ENCODE measurements around the gene IL1RAPL2. TPM values are rescaled to one million over a fixed set of nuclear protein-coding genes. Genes with fewer than 3 reads are reported as not detected.
"Not testable (repeated sequence)": the region's sequence is repeated elsewhere in the genome, so short reads cannot be mapped to it uniquely, and the experiment has no call there.

Gene IL1RAPL2
- total RNA-seq, 2 experiments from 2014 or later, result not detected

DNA sequence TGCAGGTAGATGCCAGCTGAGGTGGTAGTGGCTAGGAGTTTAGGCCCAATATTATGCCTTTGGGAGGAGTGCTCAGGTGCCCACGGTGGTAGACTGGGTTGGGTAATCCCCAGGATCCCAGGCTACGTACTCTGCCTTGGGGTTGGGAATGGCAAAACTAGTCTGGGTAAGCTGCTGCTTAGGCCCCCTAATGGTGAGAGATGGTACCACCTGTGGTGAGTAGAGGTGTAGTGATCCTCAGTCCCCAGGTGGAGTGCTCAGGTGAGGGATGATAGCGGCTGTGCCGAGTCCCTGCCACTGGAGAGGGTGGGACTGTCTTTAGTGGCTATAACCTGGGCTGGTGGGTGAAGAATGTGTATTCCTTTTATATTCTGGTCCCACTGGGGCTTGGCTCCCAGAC lies 75.2 kb downstream of the IL1RAPL2 start:
- Mint-ChIP-seq H3K9me3 (ENCODE audit: low read depth) (no peaks in the 10 kb centered on the region), H3K36me3 (no peaks in the 10 kb centered on the region), H3K4me3 (no peak overlapping the region), H3K4me1 (no peaks in the 10 kb centered on the region), H3K27ac (no peak overlapping the region), H3K27me3 (no peaks in the 10 kb centered on the region)
- DNase-seq, result no peak
- no peak for ATAC-seq
- CTCF ChIA-PET, result no interaction called here

GRCh38 chrX:104647084-104647483 lies 81.1 kb downstream of the IL1RAPL2 start:
- DNase-seq (no peak), ATAC-seq (no peak)
- Mint-ChIP-seq H3K4me3 (no peak overlapping the region), H3K9me3 (ENCODE audit: low read depth) (no peaks in the 10 kb centered on the region), H3K27me3 (no peaks in the 10 kb centered on the region), H3K27ac (no peak overlapping the region), H3K4me1 (no peaks in the 10 kb centered on the region), H3K36me3 (no peaks in the 10 kb centered on the region)
- CTCF ChIA-PET, result no interaction called here

DNA sequence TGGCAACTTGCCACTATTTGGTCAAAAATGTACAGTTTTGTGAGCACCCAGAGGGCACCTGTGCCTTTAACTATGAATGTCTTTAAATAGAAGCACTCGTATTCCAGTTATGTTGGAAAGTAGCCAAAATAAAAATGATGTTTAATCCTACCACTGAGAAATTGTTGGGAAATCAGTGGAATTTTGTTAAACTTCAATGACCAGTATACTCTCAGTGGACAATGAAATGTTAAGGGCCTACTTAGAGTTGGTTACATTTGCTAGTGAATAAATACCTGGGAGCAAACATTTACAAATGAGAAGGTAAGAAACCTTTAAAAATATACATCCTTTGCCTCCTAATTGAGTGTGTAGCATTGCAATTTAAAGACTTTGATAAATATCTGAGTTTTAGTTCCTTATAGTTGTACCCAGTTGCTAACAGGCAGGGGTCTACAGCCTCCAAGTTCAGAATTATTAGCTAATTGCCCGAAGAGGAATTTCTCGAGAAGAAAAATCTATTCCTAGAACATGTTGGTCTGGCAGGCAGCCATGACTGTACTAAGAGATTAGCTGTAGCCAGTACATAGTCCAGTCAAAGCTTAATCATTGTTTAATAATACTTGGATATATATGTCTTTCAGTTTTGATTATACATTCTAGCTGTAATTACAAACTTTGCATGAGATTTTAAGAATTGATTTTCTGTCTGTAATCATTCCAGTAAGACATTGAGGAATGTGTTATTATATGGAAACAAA lies 93.2 kb downstream of the IL1RAPL2 start:
- H3K36me3 Mint-ChIP-seq, result no peaks in the 10 kb centered on the region
- ATAC-seq (no peak), DNase-seq (no peak)
- CTCF ChIA-PET, result no interaction called here
- no peaks in the 10 kb centered on the region for H3K4me1 Mint-ChIP-seq
- no peak overlapping the region for H3K4me3 Mint-ChIP-seq
- no peaks in the 10 kb centered on the region for H3K9me3 Mint-ChIP-seq (ENCODE audit: low read depth)
- no peaks in the 10 kb centered on the region for H3K27me3 Mint-ChIP-seq
- H3K27ac Mint-ChIP-seq, result no peak overlapping the region

- ATAC-seq (no peak), DNase-seq (no peak)
- no peaks in the 10 kb centered on the region for H3K36me3 Mint-ChIP-seq
- H3K9me3 Mint-ChIP-seq (ENCODE audit: low read depth), result no peaks in the 10 kb centered on the region
- H3K27me3 Mint-ChIP-seq, result no peaks in the 10 kb centered on the region
- no peak overlapping the region for H3K27ac Mint-ChIP-seq
- H3K4me3 Mint-ChIP-seq, result no peak overlapping the region
- CTCF ChIA-PET, result no interaction called here
- H3K4me1 Mint-ChIP-seq, result no peaks in the 10 kb centered on the region
Measured at GRCh38 chrX:104660092-104660491, 94.1 kb downstream of the IL1RAPL2 start.

- H3K4me1 Mint-ChIP-seq, result no peaks in the 10 kb centered on the region
- H3K27me3 Mint-ChIP-seq, result no peaks in the 10 kb centered on the region
- ATAC-seq, result no peak
- no peak for DNase-seq
- H3K4me3 Mint-ChIP-seq, result no peak overlapping the region
- H3K27ac Mint-ChIP-seq, result no peak overlapping the region
- CTCF ChIA-PET, result no interaction called here
- H3K9me3 Mint-ChIP-seq (ENCODE audit: low read depth), result no peaks in the 10 kb centered on the region
- no peaks in the 10 kb centered on the region for H3K36me3 Mint-ChIP-seq
Measured at GRCh38 chrX:104662694-104663093, 96.7 kb downstream of the IL1RAPL2 start.

GRCh38 chrX:104665691-104666090 lies 99.7 kb downstream of the IL1RAPL2 start:
- ATAC-seq, result no peak
- H3K4me3 Mint-ChIP-seq, result no peak overlapping the region

GRCh38 chrX:104668550-104668949 lies 102.6 kb downstream of the IL1RAPL2 start:
- no peaks in the 10 kb centered on the region for H3K4me1 Mint-ChIP-seq
- CTCF ChIA-PET, result no interaction called here
- H3K9me3 Mint-ChIP-seq (ENCODE audit: low read depth), result no peaks in the 10 kb centered on the region
- no peak overlapping the region for H3K4me3 Mint-ChIP-seq
- ATAC-seq (no peak), DNase-seq (no peak)
- H3K27me3 Mint-ChIP-seq, result no peaks in the 10 kb centered on the region
- no peaks in the 10 kb centered on the region for H3K36me3 Mint-ChIP-seq
- no peak overlapping the region for H3K27ac Mint-ChIP-seq

More at GRCh38 chrX:104665691-104666090, 99.7 kb downstream of the IL1RAPL2 start:
- CTCF ChIA-PET, result no interaction called here
- H3K27ac Mint-ChIP-seq, result no peak overlapping the region
- no peaks in the 10 kb centered on the region for H3K27me3 Mint-ChIP-seq
- no peaks in the 10 kb centered on the region for H3K4me1 Mint-ChIP-seq
- H3K36me3 Mint-ChIP-seq, result no peaks in the 10 kb centered on the region
- H3K9me3 Mint-ChIP-seq (ENCODE audit: low read depth), result no peaks in the 10 kb centered on the region
- no peak for DNase-seq

- CTCF ChIA-PET, result no interaction called here
- DNase-seq, result no peak
- no peak for ATAC-seq
- Mint-ChIP-seq H3K36me3 (no peaks in the 10 kb centered on the region), H3K4me3 (no peak overlapping the region), H3K27me3 (no peaks in the 10 kb centered on the region), H3K9me3 (ENCODE audit: low read depth) (no peaks in the 10 kb centered on the region), H3K4me1 (no peaks in the 10 kb centered on the region), H3K27ac (no peak overlapping the region)
Measured at GRCh38 chrX:104669063-104669462, 103.1 kb downstream of the IL1RAPL2 start.

DNA sequence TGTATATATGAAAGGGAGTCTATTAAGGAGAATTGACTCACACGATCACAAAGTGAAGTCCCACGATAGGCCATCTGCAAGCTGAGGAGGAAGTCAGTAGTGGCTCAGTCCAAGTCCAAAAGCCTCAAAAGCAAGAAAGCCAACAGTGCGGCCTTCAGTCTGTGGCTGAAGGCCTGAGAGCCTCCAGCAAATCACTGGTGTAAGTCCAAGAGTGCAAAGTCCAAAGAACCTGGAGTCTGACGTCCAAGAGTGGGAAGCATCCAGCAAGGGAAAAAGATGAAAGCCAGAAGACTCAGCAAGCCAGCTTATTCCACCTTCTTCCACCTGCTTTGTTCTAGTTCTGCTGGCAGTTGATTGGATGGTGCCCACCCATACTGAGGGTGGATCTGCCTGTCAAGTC lies 104.1 kb downstream of the IL1RAPL2 start:
- ATAC-seq (no peak), DNase-seq (no peak)
- CTCF ChIA-PET, result no interaction called here
- no peak overlapping the region for H3K4me3 Mint-ChIP-seq
- no peak overlapping the region for H3K27ac Mint-ChIP-seq
- H3K4me1 Mint-ChIP-seq, result no peaks in the 10 kb centered on the region
- H3K36me3 Mint-ChIP-seq, result no peaks in the 10 kb centered on the region
- H3K9me3 Mint-ChIP-seq (ENCODE audit: low read depth), result no peaks in the 10 kb centered on the region
- no peaks in the 10 kb centered on the region for H3K27me3 Mint-ChIP-seq

- not testable (repeated sequence) for H3K27me3 Mint-ChIP-seq, H3K4me3 Mint-ChIP-seq, H3K36me3 Mint-ChIP-seq
Measured at GRCh38 chrX:104677517-104677916, 111.5 kb downstream of the IL1RAPL2 start.

GRCh38 chrX:104679175-104679574 lies 113.2 kb downstream of the IL1RAPL2 start:
- Mint-ChIP-seq H3K27ac (no peak overlapping the region), H3K4me1 (no peaks in the 10 kb centered on the region)
- CTCF ChIA-PET, result no interaction called here

More at GRCh38 chrX:104677517-104677916, 111.5 kb downstream of the IL1RAPL2 start:
- DNase-seq; CTCF ChIA-PET; H3K4me1 Mint-ChIP-seq; ATAC-seq; H3K27ac Mint-ChIP-seq; H3K9me3 Mint-ChIP-seq (ENCODE audit: low read depth): not testable (repeated sequence)

GRCh38 chrX:104681214-104681613 lies 115.2 kb downstream of the IL1RAPL2 start:
- Mint-ChIP-seq H3K36me3 (no peaks in the 10 kb centered on the region), H3K4me1 (no peaks in the 10 kb centered on the region), H3K9me3 (ENCODE audit: low read depth) (no peaks in the 10 kb centered on the region), H3K27me3 (no peaks in the 10 kb centered on the region), H3K27ac (no peak overlapping the region), H3K4me3 (no peak overlapping the region)
- CTCF ChIA-PET, result no interaction called here
- ATAC-seq, result no peak
- DNase-seq, result no peak

More at GRCh38 chrX:104679175-104679574, 113.2 kb downstream of the IL1RAPL2 start:
- ATAC-seq, result no peak
- no peak overlapping the region for H3K4me3 Mint-ChIP-seq
- H3K36me3 Mint-ChIP-seq, result no peaks in the 10 kb centered on the region
- no peaks in the 10 kb centered on the region for H3K9me3 Mint-ChIP-seq (ENCODE audit: low read depth)
- H3K27me3 Mint-ChIP-seq, result no peaks in the 10 kb centered on the region
- DNase-seq, result no peak

DNA sequence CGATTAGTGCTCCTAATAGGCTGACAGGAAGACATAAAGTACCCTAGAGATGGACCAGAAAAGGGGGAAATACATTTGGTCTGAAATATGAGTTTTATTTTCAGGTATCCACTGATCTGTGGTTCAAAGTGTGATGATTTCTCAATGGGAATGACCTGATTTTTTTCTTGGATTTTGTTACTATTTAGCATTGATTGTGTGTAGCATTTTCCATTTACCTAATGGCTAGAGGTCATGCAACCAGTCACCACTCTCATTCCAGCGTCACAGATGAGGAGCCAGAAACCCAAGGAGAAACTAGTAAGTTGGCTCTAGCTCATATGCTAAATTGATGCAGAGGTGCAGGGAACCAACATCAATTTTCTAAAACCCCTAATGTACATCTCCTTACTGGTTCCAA lies 118.1 kb downstream of the IL1RAPL2 start:
- no peak for ATAC-seq
- no peaks in the 10 kb centered on the region for H3K36me3 Mint-ChIP-seq
- CTCF ChIA-PET, result no interaction called here

DNA sequence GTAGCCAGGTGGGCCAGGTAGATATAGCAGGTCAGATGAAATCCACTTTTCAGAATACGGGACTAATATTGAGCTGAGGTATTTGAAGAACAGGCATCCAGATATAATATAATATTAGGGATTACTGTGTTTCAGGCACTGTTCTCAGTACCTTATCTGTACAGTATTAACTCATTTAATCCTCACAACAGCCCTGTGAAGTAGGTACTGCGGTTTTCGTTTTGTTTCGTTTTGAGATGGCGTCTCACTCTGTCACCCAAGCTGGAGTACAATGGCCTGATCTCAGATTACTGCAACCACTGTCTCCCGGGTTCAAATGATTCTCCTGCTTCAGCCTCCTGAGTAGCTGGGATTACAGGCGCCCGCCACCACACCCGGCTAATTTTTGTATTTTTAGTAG lies 129.6 kb downstream of the IL1RAPL2 start:
- DNase-seq (no peak), ATAC-seq (no peak)
- H3K36me3 Mint-ChIP-seq, result no peaks in the 10 kb centered on the region
- H3K27me3 Mint-ChIP-seq, result no peaks in the 10 kb centered on the region
- H3K27ac Mint-ChIP-seq, result no peak overlapping the region
- CTCF ChIA-PET, result no interaction called here
- no peak overlapping the region for H3K4me3 Mint-ChIP-seq
- no peaks in the 10 kb centered on the region for H3K9me3 Mint-ChIP-seq (ENCODE audit: low read depth)
- no peaks in the 10 kb centered on the region for H3K4me1 Mint-ChIP-seq

More for the DNA sequence above, 118.1 kb downstream of the IL1RAPL2 start:
- no peaks in the 10 kb centered on the region for H3K9me3 Mint-ChIP-seq (ENCODE audit: low read depth)
- no peak for DNase-seq
- H3K4me3 Mint-ChIP-seq, result no peak overlapping the region
- no peak overlapping the region for H3K27ac Mint-ChIP-seq
- H3K4me1 Mint-ChIP-seq, result no peaks in the 10 kb centered on the region
- no peaks in the 10 kb centered on the region for H3K27me3 Mint-ChIP-seq

DNA sequence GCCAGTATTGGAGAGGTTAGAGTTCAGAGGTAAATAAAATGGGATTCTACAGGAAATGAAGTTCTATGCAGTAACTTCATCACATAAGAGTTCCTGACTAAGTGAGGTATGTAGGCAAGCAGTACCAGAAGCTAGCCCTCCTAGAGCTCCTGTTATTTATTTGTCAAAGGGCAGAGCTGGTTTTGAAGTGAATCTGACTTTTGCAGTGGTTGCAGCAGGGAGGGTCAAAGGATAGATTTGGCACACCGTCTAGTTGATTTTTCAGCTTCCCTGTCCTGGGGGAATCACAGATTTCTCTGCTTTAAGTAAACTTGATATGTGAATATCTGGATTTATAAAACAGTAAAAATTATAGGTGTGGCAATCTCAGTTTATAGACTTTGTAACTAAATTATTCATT lies 130.7 kb downstream of the IL1RAPL2 start:
- Mint-ChIP-seq H3K9me3 (ENCODE audit: low read depth) (no peaks in the 10 kb centered on the region), H3K27me3 (no peaks in the 10 kb centered on the region), H3K4me1 (no peaks in the 10 kb centered on the region), H3K27ac (no peak overlapping the region), H3K4me3 (no peak overlapping the region), H3K36me3 (no peaks in the 10 kb centered on the region)
- CTCF ChIA-PET, result no interaction called here
- DNase-seq (no peak), ATAC-seq (no peak)

Data from activated CD8-positive, alpha-beta memory T cell treated with anti-CD3 and anti-CD28 coated beads, Interleukin-2, amount 10 ng/mL, durations not matched to agents 7 days and 5 days (primary cell).